ENCODE measurements around the gene BACH1. TPM values are rescaled to one million over a fixed set of nuclear protein-coding genes. Genes with fewer than 3 reads are reported as not detected.

The BACH1 gene
- total and polyA plus RNA-seq, 2 donors (not counting 3 experiments of a cell fraction or from before 2014, with no cell fraction given) = 7.2 to 28.8 TPM

DNA sequence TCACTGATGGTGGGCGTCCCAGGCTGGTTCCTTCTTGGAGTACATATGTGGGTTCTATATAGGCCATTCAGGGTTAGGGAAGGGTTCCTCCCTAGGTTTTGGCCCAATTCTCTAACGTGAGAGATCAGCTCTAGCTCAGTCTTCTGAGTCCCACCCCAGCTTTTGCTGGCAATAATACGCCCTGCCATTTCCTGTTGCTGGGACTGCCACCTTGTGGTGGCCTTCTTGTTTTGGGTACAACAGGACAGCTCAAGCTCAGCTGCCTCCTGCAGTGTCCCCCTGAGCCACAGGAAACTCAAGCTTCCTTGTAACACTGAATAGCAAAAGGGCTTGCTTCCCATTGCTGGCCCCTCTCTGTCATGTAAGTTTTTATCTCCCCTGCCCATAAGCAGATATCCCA is 77.8 kb downstream of the BACH1 start:
- dilution Hi-C loops (cut with MboI; ENCODE audit: extremely low pct_ligation_motif_present, low sequenced_read_pairs) (no loop called here), intact Hi-C loops (cut with micrococcal nuclease) (loop anchor here (1.0 to 10.0 kb wide), 2 partner anchors 212 to 468 kb away; no protein-coding TSS in a partner anchor)
- H3K9ac ChIP-seq (replicated peaks; ENCODE audit: extremely low read depth, insufficient read depth, low read length) = no peak overlapping the region
- no peak overlapping the region for H2AFZ ChIP-seq (ENCODE audit: low read depth, low read length)
- no peak overlapping the region for H3K4me2 ChIP-seq (ENCODE audit: insufficient read depth, low read length)
- H3K27ac ChIP-seq (ENCODE audit: insufficient read depth, low read depth, low read length) = no peak overlapping the region
- BruUV-seq (replicated peaks) = no TSS peak
- H3K4me1 ChIP-seq (ENCODE audit: control insufficient read depth, extremely low read depth, insufficient read depth, low read length) = peaks cover 4% of the 10 kb centered on the region
- CTCF ChIA-PET = interaction anchor here (0.7 to 2.5 kb wide), 7 partner anchors 9 to 296 kb away, joined by 3 to 42 read pairs (median 5); no protein-coding TSS in a partner anchor
- no peaks in the 10 kb centered on the region for H4K20me1 ChIP-seq (replicated peaks; ENCODE audit: control insufficient read depth, extremely low read depth, insufficient read depth, low read length)
- DNase-seq (ENCODE audit: low read depth, low spot score) (peak; percentile 12), FAIRE-seq (peak; percentile 68)
- H3K27me3 ChIP-seq (ENCODE audit: control insufficient read depth in 2 of 2, insufficient read depth in 2 of 2, low read length in 2 of 2) = no peaks in the 10 kb centered on the region
- H3K4me3 ChIP-seq (replicated peaks in 1 of 3; ENCODE audit: insufficient read depth in 1 of 3, low read depth in 1 of 3, low read length in 3 of 3) = no peak overlapping the region
- TF ChIP-seq JUN (IDR thresholded peaks at IDR 0.05; ENCODE audit: borderline replicate concordance, insufficient read depth, insufficient read length, low read depth) (no peak), CTCF (IDR thresholded peaks at IDR 0.05; ENCODE audit: extremely low read depth in 1 of 2, insufficient read depth in 1 of 2, low read depth in 1 of 2, low read length in 2 of 2) (peak; percentile 30 to 32)
- H3K79me2 ChIP-seq (ENCODE audit: control insufficient read depth, insufficient read depth, low read length) = no peaks in the 10 kb centered on the region
- POLR2A ChIA-PET = no interaction called here
- H3K9me3 ChIP-seq (replicated peaks; ENCODE audit: control insufficient read depth, insufficient read depth, low read length) = no peaks in the 10 kb centered on the region
- no peaks in the 10 kb centered on the region for H3K36me3 ChIP-seq (ENCODE audit: control insufficient read depth in 2 of 2, extremely low read depth in 1 of 2, insufficient read depth in 2 of 2, low read length in 2 of 2)
- H3K9me1 ChIP-seq (replicated peaks; ENCODE audit: control insufficient read depth, extremely low read depth, insufficient read depth, low read length) = no peaks in the 10 kb centered on the region

GRCh38 chr21:29377266-29377665 is 78.5 kb downstream of the BACH1 start:
- Histone ChIP-seq H3K79me2 (ENCODE audit: control insufficient read depth, insufficient read depth, low read length) (no peaks in the 10 kb centered on the region), H3K4me2 (ENCODE audit: insufficient read depth, low read length) (no peak overlapping the region), H4K20me1 (replicated peaks; ENCODE audit: control insufficient read depth, extremely low read depth, insufficient read depth, low read length) (no peaks in the 10 kb centered on the region), H2AFZ (ENCODE audit: low read depth, low read length) (no peak overlapping the region), H3K9me3 (replicated peaks; ENCODE audit: control insufficient read depth, insufficient read depth, low read length) (no peaks in the 10 kb centered on the region), H3K36me3 (ENCODE audit: control insufficient read depth in 2 of 2, extremely low read depth in 1 of 2, insufficient read depth in 2 of 2, low read length in 2 of 2) (no peaks in the 10 kb centered on the region), H3K4me1 (ENCODE audit: control insufficient read depth, extremely low read depth, insufficient read depth, low read length) (peaks cover 4% of the 10 kb centered on the region), H3K4me3 (replicated peaks in 1 of 3; ENCODE audit: insufficient read depth in 1 of 3, low read depth in 1 of 3, low read length in 3 of 3) (no peak overlapping the region), H3K27me3 (ENCODE audit: control insufficient read depth in 2 of 2, insufficient read depth in 2 of 2, low read length in 2 of 2) (no peaks in the 10 kb centered on the region), H3K9ac (replicated peaks; ENCODE audit: extremely low read depth, insufficient read depth, low read length) (no peak overlapping the region), H3K9me1 (replicated peaks; ENCODE audit: control insufficient read depth, extremely low read depth, insufficient read depth, low read length) (no peaks in the 10 kb centered on the region), H3K27ac (ENCODE audit: insufficient read depth, low read depth, low read length) (no peak overlapping the region)
- no peak for TF ChIP-seq POLR2AphosphoS5 (IDR thresholded peaks at IDR 0.05; ENCODE audit: insufficient read depth, low read depth, low read length)
- TF ChIP-seq MYC (IDR thresholded peaks at IDR 0.05; ENCODE audit: low read depth, low read length) = no peak
- no peak for TF ChIP-seq FOS (IDR thresholded peaks at IDR 0.05; ENCODE audit: borderline replicate concordance, insufficient read depth, low read length)
- TF ChIP-seq CTCF (IDR thresholded peaks at IDR 0.05; ENCODE audit: extremely low read depth in 1 of 2, insufficient read depth in 1 of 2, low read depth in 1 of 2, low read length in 2 of 2) = no peak
- no peak for TF ChIP-seq GATA2 (IDR thresholded peaks at IDR 0.05; ENCODE audit: insufficient read depth, insufficient read length, low read depth, low read length)
- no peak for TF ChIP-seq JUN (IDR thresholded peaks at IDR 0.05; ENCODE audit: borderline replicate concordance, insufficient read depth, insufficient read length, low read depth)
- TF ChIP-seq MAX (IDR thresholded peaks at IDR 0.05; ENCODE audit: insufficient read depth, insufficient read length) = no peak
- no peak for TF ChIP-seq EZH2 (IDR thresholded peaks at IDR 0.05; ENCODE audit: borderline replicate concordance, low read depth, low read length, severe bottlenecking)
- no peak for TF ChIP-seq POLR2A (IDR thresholded peaks at IDR 0.05; ENCODE audit: low read depth, low read length)
- ChIA-PET CTCF (interaction anchor here (1.1 to 2.5 kb wide), 6 partner anchors 16 to 1707 kb away, joined by 3 to 42 read pairs (median 10); no protein-coding TSS in a partner anchor), POLR2A (no interaction called here)
- DNase-seq (ENCODE audit: low read depth, low spot score) (no peak), FAIRE-seq (no peak)
- no TSS peak for BruUV-seq (replicated peaks)
- dilution Hi-C loops (cut with MboI; ENCODE audit: extremely low pct_ligation_motif_present, low sequenced_read_pairs) = no loop called here
- intact Hi-C loops (cut with micrococcal nuclease) = loop anchor here (10.0 kb wide), 1 partner anchor 468 kb away; no protein-coding TSS in a partner anchor

Data from endothelial cell of umbilical vein (primary cell).